GM12892 (cell line): ENCODE results near the gene KIF5C.

Experiments
- POLR2A ChIP-seq: IDR thresholded peaks from 2 replicates; pipeline ENCODE4 v1.6.1; 2011; ENCODE audit warnings: low read depth, low read length, control low read depth
- POLR2AphosphoS5 ChIP-seq: IDR thresholded peaks from 2 replicates; pipeline ENCODE4 v1.6.1; 2011; ENCODE audit warnings: low read depth, low read length, control low read depth
- TAF1 ChIP-seq: IDR thresholded peaks from 2 replicates; pipeline ENCODE4 v1.6.1; 2011; ENCODE audit warnings: low read depth, mild to moderate bottlenecking, control low read depth, low read length, borderline replicate concordance

DNA sequence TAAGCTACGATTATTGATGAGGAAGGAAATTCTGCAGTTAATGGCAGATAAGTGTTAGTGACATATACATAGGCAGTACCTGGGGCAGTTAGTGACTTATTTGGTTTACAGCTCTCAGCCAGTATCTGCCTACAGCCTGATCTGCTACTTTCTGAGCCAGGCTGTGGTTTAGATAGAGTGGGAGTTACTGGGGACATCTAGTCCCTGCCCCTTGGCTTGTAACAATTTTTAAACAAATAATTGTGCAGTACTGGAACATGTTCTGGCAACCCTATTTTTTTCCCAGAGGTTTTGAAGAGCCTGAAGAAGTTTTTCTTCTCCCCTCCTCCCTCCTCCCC lies 2.3 kb downstream of the KIF5C start:
- no peak for TF ChIP-seq POLR2A
- no peak for TF ChIP-seq POLR2AphosphoS5
- TF ChIP-seq TAF1: no peak
